K562 (cell line): Measurements from ENCODE around the gene SYNPO.

Experiments
- BRCA1 ChIP-seq, 2 experiments: fragments of 450-650 bp in 1 of 2; sonication (generic) in 1 of 2; formaldehyde crosslinking in 1 of 2; IDR thresholded peaks; 2 replicates each; pipeline versions ENCODE4 v1.5.0 to v1.6.1; 2017 to 2020; ENCODE audit warnings: mild to moderate bottlenecking in 1 of 2, missing genetic modification reagents in 1 of 2
- CBX1 ChIP-seq: sonication (generic); IDR thresholded peaks from 2 replicates; pipeline ENCODE4 v1.6.1; 2016; ENCODE audit warnings: antibody characterized with exemption, low read depth, mild to moderate bottlenecking
- CEBPG ChIP-seq, 3 experiments: fragments of 200-800 bp in 1 of 3; sonication (Bioruptor generic) in 1 of 3; sonication (generic) in 1 of 3; formaldehyde crosslinking in 1 of 3; IDR thresholded peaks in 2 of 3; conservative IDR thresholded peaks in 1 of 3; 2 replicates each; pipeline versions ENCODE4 v1.6.1 to v1.8.0; 2016 to 2022; ENCODE audit warnings: missing compliant biosample characterization in 2 of 3, missing genetic modification characterization in 2 of 3, mild to moderate bottlenecking in 1 of 3, missing genetic modification reagents in 1 of 3
- CTCF ChIP-seq, 3 experiments: IDR thresholded peaks in 2 of 3; conservative IDR thresholded peaks in 1 of 3; 2 replicates each; pipeline ENCODE4 v1.5.1; 2011 to 2012; ENCODE audit warnings: low read length in 3 of 3, mild to moderate bottlenecking in 3 of 3, control low read depth in 2 of 3, improper control_type of control experiment in 1 of 3, inconsistent platforms in 1 of 3, low read depth in 1 of 3, mixed read lengths in 1 of 3, moderate library complexity in 1 of 3; ENCODE audit not compliant: insufficient read depth in 2 of 3
- ELF1 ChIP-seq: fragments of 200-800 bp; sonication (Bioruptor generic); IDR thresholded peaks from 2 replicates; pipeline ENCODE4 v1.6.1; 2016; ENCODE audit warnings: missing genetic modification characterization, missing compliant biosample characterization
- EZH2 ChIP-seq: IDR thresholded peaks from 2 replicates; pipeline ENCODE4 v1.6.1; 2012; ENCODE audit warnings: low read depth, mild to moderate bottlenecking, inconsistent platforms, low read length, borderline replicate concordance
- SRSF9 ChIP-seq: fragments of 200-400 bp; formaldehyde crosslinking; IDR thresholded peaks from 2 replicates; pipeline ENCODE4 v1.6.1; 2017; ENCODE audit warnings: low read depth, low read length, borderline replicate concordance
- TF ChIP-seq, protein P1 (sequence below): sonication (generic); formaldehyde crosslinking; IDR thresholded peaks from 2 replicates; pipeline ENCODE4 v1.9.0; 2022; ENCODE audit warnings: mild to moderate bottlenecking, missing genetic modification reagents
- TF ChIP-seq, protein P2 (sequence below): fragments of 250-450 bp; sonication (Bioruptor Pico); IDR thresholded peaks from 2 replicates; pipeline ENCODE4 v1.4.0; 2020

- TF ChIP-seq ELF1 (tag) (no peak), CTCF (IDR thresholded peaks at IDR 0.05 in 2 of 3, conservative IDR thresholded peaks at IDR 0.05 in 1 of 3; ENCODE audit: insufficient read depth in 2 of 3, low read depth in 1 of 3, low read length in 3 of 3) (no peak), SRSF9 (no peak), CEBPG (CRISPR knock-in tag; IDR thresholded peaks at IDR 0.05) (no peak), CEBPG (tag; conservative IDR thresholded peaks at IDR 0.05 in 1 of 2, IDR thresholded peaks at IDR 0.05 in 1 of 2) (no peak), BRCA1 (IDR thresholded peaks at IDR 0.05) (no peak), BRCA1 (CRISPR knock-in tag; IDR thresholded peaks at IDR 0.05) (no peak), CBX1 (no peak), EZH2 (no peak)
- TF ChIP-seq, protein P1, sequence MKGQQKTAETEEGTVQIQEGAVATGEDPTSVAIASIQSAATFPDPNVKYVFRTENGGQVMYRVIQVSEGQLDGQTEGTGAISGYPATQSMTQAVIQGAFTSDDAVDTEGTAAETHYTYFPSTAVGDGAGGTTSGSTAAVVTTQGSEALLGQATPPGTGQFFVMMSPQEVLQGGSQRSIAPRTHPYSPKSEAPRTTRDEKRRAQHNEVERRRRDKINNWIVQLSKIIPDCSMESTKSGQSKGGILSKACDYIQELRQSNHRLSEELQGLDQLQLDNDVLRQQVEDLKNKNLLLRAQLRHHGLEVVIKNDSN, result no peak
- TF ChIP-seq, protein P2, sequence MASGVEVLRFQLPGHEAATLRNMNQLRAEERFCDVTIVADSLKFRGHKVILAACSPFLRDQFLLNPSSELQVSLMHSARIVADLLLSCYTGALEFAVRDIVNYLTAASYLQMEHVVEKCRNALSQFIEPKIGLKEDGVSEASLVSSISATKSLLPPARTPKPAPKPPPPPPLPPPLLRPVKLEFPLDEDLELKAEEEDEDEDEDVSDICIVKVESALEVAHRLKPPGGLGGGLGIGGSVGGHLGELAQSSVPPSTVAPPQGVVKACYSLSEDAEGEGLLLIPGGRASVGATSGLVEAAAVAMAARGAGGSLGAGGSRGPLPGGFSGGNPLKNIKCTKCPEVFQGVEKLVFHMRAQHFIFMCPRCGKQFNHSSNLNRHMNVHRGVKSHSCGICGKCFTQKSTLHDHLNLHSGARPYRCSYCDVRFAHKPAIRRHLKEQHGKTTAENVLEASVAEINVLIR, result no peak
Measured at GRCh38 chr5:150619359-150620230, 20.9 kb upstream of the SYNPO start.
